ENCODE results near the gene IQGAP1. TPM values are rescaled to one million over a fixed set of nuclear protein-coding genes. Genes with fewer than 3 reads are reported as not detected.

The IQGAP1 gene
- total and polyA plus RNA-seq, 2 experiments from 2014 or later: 65.8 to 125 TPM

- Histone ChIP-seq H3K36me3 (replicated peaks; ENCODE audit: insufficient read depth, low read depth) (no peaks in the 10 kb centered on the region), H3K27me3 (no peaks in the 10 kb centered on the region), H4K20me1 (ENCODE audit: insufficient read depth, poor library complexity, severe bottlenecking) (no peaks in the 10 kb centered on the region), H3K79me2 (peaks cover under 1% of the 10 kb centered on the region), H3K4me1 (ENCODE audit: insufficient read depth) (no peaks in the 10 kb centered on the region), H2AFZ (no peak overlapping the region), H3K9me2 (replicated peaks; ENCODE audit: insufficient read depth) (no peaks in the 10 kb centered on the region), H3K4me3 (no peak overlapping the region), H3K27ac (no peak overlapping the region), H3K9me3 (ENCODE audit: low read depth) (no peaks in the 10 kb centered on the region), H3K4me2 (no peak overlapping the region)
- 79% methylated on average over 6 of the region's 6 CpGs for WGBS (ENCODE audit: low lambda C conversion rate, missing lambda C conversion rate)
- TF ChIP-seq CTCF (IDR thresholded peaks at IDR 0.05; ENCODE audit: poor library complexity): no peak
- TF ChIP-seq EZH2 (IDR thresholded peaks at IDR 0.05; ENCODE audit: borderline replicate concordance): no peak
- TF ChIP-seq EZH2phosphoT487 (IDR thresholded peaks at IDR 0.05; ENCODE audit: low read depth, severe bottlenecking, unreplicated experiment): no peak
- DNase-seq (ENCODE audit: low spot score): no peak
These were observed 39.6 kb upstream of the IQGAP1 start for GRCh38 chr15:90348456-90348855.

- H3K4me3 ChIP-seq: no peak overlapping the region
- H3K4me1 ChIP-seq (ENCODE audit: insufficient read depth): no peaks in the 10 kb centered on the region
- TF ChIP-seq EZH2 (IDR thresholded peaks at IDR 0.05; ENCODE audit: borderline replicate concordance): no peak
- TF ChIP-seq CTCF (IDR thresholded peaks at IDR 0.05; ENCODE audit: poor library complexity): no peak
- no peak for TF ChIP-seq EZH2phosphoT487 (IDR thresholded peaks at IDR 0.05; ENCODE audit: low read depth, severe bottlenecking, unreplicated experiment)
- H3K36me3 ChIP-seq (replicated peaks; ENCODE audit: insufficient read depth, low read depth): no peaks in the 10 kb centered on the region
- H4K20me1 ChIP-seq (ENCODE audit: insufficient read depth, poor library complexity, severe bottlenecking): no peaks in the 10 kb centered on the region
- no peaks in the 10 kb centered on the region for H3K9me2 ChIP-seq (replicated peaks; ENCODE audit: insufficient read depth)
- no peak overlapping the region for H2AFZ ChIP-seq
- no peak overlapping the region for H3K27ac ChIP-seq
- no peaks in the 10 kb centered on the region for H3K9me3 ChIP-seq (ENCODE audit: low read depth)
- 98% methylated on average over 21 of the region's 21 CpGs for WGBS (ENCODE audit: low lambda C conversion rate, missing lambda C conversion rate)
- no peak for DNase-seq (ENCODE audit: low spot score)
- no peaks in the 10 kb centered on the region for H3K27me3 ChIP-seq
- no peak overlapping the region for H3K4me2 ChIP-seq
- peaks cover 6% of the 10 kb centered on the region for H3K79me2 ChIP-seq
These were observed 39.0 kb upstream of the IQGAP1 start for GRCh38 chr15:90349072-90349471.

GRCh38 chr15:90349821-90350220 lies 38.2 kb upstream of the IQGAP1 start:
- Histone ChIP-seq H3K9me3 (ENCODE audit: low read depth) (no peaks in the 10 kb centered on the region), H3K27ac (no peak overlapping the region), H3K27me3 (no peaks in the 10 kb centered on the region), H3K4me3 (no peak overlapping the region), H3K79me2 (peaks cover 6% of the 10 kb centered on the region), H3K4me2 (no peak overlapping the region), H3K36me3 (replicated peaks; ENCODE audit: insufficient read depth, low read depth) (no peaks in the 10 kb centered on the region), H3K9me2 (replicated peaks; ENCODE audit: insufficient read depth) (no peaks in the 10 kb centered on the region), H4K20me1 (ENCODE audit: insufficient read depth, poor library complexity, severe bottlenecking) (no peaks in the 10 kb centered on the region), H2AFZ (no peak overlapping the region), H3K4me1 (ENCODE audit: insufficient read depth) (no peaks in the 10 kb centered on the region)
- TF ChIP-seq EZH2phosphoT487 (IDR thresholded peaks at IDR 0.05; ENCODE audit: low read depth, severe bottlenecking, unreplicated experiment): no peak
- TF ChIP-seq CTCF (IDR thresholded peaks at IDR 0.05; ENCODE audit: poor library complexity): no peak
- TF ChIP-seq EZH2 (IDR thresholded peaks at IDR 0.05; ENCODE audit: borderline replicate concordance): no peak
- DNase-seq (ENCODE audit: low spot score): no peak
- WGBS (ENCODE audit: low lambda C conversion rate, missing lambda C conversion rate): 92% methylated on average over 9 of the region's 9 CpGs

Measured in hepatocyte (in vitro differentiated cells).